NCI-H146 (cell line): ENCODE results near the gene LYL1.
A peak's percentile ranks its signal among the peaks of the same experiment; 100 is the strongest.

Source experiments
- DNase-seq: peaks from one replicate; lab custom pipeline; 2025; lab: John Stamatoyannopoulos, UW

The LYL1 gene

GRCh38 chr19:13104848-13105711 lies 2.4 kb upstream of the LYL1 start:
- DNase-seq = no peak

GRCh38 chr19:13104360-13104847 lies 1.7 kb upstream of the LYL1 start:
- no peak for DNase-seq

GRCh38 chr19:13103581-13104359 lies 1.1 kb upstream of the LYL1 start:
- DNase-seq = no peak

GRCh38 chr19:13102416-13102665 lies 317 bp downstream of the LYL1 start:
- DNase-seq = no peak

- no peak for DNase-seq
Observed at GRCh38 chr19:13101590-13102415, 855 bp downstream of the LYL1 start.

- no peak for DNase-seq
Observed at GRCh38 chr19:13100841-13101589, 1.6 kb downstream of the LYL1 start.

- no peak for DNase-seq
Observed at GRCh38 chr19:13100031-13100588, 2.5 kb downstream of the LYL1 start.

GRCh38 chr19:13099073-13099999 lies 3.3 kb downstream of the LYL1 start:
- DNase-seq = no peak

- DNase-seq = no peak
Observed at GRCh38 chr19:13098277-13099072, 4.2 kb downstream of the LYL1 start.

- DNase-seq = no peak
Observed at GRCh38 chr19:13097463-13098258, 5.0 kb downstream of the LYL1 start.

- no peak for DNase-seq
Observed at GRCh38 chr19:13097033-13097462, 5.6 kb downstream of the LYL1 start.

- DNase-seq = peak; percentile 56
Observed at GRCh38 chr19:13095934-13096927, 6.4 kb downstream of the LYL1 start.

- peak; percentile 60 for DNase-seq
Observed at GRCh38 chr19:13095393-13095784, 7.3 kb downstream of the LYL1 start.

- DNase-seq = peak; percentile 48
Observed at GRCh38 chr19:13094771-13095392, 7.8 kb downstream of the LYL1 start.

- no peak for DNase-seq
Observed at GRCh38 chr19:13094106-13094504, 8.6 kb downstream of the LYL1 start.

GRCh38 chr19:13093407-13094105 lies 9.1 kb downstream of the LYL1 start:
- DNase-seq = peak; percentile 92
